Kidney capillary endothelial cell (primary cell): Measurements from ENCODE around the gene CDH13.

Source experiments
- DNase-seq: peaks from one replicate; pipeline ENCODE4 v3.0.0-alpha.2; 2018; ENCODE audit warnings: low spot score

Gene CDH13

GRCh38 chr16:83509316-83509715 lies 882.5 kb downstream of the CDH13 start:
- no peak for DNase-seq

GRCh38 chr16:83510906-83511305 lies 884.1 kb downstream of the CDH13 start:
- DNase-seq, result no peak

- DNase-seq, result peak; percentile 16
These were observed 886.4 kb downstream of the CDH13 start for GRCh38 chr16:83513008-83513755.

DNA sequence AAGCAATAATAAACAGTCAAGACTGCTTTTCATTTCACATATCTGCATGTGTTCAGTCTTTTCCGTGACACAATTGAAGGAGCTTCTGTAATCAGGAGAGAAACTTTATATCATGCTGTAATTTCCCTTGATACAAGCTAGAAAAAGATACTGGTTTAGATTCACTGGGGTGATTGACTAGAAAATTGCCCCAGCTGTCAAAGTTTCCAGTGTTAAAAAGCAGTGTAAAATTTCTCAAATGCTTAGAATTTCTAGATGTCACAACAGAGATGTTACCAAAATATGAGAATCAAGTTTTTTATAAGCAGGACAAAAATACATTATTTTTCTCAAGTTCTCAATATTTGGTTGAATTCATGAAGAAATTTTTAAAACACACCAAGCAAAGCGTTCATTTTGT lies 888.6 kb downstream of the CDH13 start:
- no peak for DNase-seq

GRCh38 chr16:83516931-83517330 lies 890.2 kb downstream of the CDH13 start:
- no peak for DNase-seq

GRCh38 chr16:83517398-83517797 lies 890.6 kb downstream of the CDH13 start:
- DNase-seq, result peak; percentile 7

GRCh38 chr16:83520596-83520995 lies 893.8 kb downstream of the CDH13 start:
- no peak for DNase-seq

DNA sequence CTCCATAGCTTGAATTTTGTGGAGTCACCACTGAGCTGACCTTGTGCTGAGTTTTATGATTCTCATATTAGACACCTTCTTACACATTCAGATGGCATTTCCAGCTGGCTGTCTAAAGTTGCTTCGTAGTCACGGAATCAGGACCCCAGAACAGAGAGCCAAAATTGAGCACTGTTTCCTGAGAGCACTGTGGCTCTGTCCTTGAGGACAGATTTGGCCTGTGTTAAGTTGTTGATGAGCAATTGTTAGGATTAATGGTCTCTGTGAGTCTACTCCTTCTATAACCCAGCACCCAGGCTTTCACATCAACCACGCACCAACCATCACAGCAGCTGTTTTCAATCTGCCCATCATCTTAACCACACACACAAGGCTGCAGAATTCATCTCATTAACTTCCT lies 903.5 kb downstream of the CDH13 start:
- no peak for DNase-seq

GRCh38 chr16:83532634-83533033 lies 905.9 kb downstream of the CDH13 start:
- DNase-seq, result no peak

- no peak for DNase-seq
These were observed 906.4 kb downstream of the CDH13 start for GRCh38 chr16:83533193-83533592.

DNA sequence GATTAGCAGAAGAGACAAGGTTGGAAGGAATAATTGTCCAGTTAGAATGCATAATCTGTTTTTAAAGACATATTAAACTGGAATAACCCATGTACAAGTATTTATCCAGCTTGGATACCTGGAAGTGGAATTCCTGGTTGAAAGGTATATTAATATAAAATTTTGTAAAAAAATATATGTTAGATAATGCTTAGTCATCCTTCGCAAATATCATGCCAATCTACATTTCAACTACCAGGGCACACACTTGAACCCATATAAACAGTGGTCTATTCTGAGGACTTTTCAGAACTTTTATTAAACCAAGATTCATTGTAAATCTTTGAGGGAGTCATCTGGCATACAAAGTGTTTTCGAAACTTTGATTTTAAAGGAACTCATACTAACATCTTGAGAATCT lies 911.9 kb downstream of the CDH13 start:
- DNase-seq, result no peak

DNA sequence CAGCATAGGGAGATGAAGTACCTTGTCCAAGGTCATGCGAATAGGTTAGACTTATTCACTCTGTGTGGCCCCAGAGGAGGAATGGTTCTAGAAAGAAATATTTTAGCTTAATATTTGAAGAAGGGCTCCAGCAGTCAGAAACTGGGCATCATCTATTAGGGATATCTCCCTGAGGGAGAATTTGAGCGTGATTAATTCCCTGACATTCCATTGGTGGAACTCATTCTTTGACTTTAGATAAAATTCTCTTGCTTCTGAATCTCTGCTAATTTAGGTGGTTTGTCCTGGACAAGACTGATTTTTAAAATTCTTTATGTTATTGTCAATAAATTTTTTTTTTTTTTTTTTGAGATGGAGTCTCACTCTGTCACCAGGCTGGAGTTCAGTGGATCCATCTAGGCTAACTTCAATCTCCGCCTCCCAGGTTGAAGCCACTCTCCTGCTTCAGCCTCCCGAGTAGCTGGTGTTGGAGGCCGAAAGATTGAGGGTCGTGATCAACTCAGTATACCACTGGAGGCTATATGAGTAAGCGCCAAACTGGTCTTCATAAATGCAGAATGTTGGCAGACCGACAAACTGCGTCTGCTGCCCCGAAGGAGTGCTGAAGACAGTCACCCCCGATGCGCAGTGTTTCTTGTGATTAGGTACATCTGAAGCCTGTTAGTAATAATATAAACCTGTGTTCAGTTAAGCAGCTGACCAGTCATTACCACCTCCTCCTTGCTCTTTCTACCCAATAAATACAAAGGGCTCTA lies 913.1 kb downstream of the CDH13 start:
- no peak for DNase-seq

DNA sequence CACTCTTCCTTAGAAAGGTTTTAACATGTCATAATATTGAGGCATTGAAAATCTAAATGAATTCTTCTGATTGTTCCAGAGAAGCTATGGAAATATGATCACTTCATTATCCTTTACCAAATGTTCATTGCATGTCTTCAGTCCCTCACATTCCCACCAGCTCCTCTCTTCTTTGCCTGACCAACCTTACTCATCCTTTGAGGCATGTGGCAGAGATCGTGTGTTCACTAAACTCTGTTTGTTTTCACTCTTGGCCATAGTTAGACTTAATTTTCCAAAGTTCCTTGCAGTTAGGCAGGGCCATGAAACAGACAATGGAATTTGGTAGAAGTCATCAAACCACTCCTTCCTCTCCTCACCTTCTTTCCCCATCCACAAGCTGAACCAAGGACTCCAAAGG lies 914.5 kb downstream of the CDH13 start:
- no peak for DNase-seq

DNA sequence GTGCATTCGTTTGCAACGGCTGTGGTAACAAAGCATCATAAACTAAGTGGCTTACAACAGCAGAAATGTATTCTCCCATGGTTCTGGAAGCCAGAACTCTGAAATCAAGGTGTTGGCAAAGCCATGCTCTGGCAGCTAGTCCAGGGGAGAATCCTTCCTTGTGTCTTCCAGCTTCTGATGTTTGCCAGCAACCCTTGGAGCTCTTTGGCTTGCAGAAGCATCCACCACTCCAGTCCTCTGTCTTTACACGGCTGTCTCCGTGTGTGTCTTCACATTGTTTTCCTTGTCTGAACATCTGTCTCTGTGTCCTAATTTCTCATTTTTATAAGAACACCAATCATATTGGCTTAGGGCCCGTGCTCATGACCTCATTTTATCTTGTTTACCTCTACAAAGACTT lies 915.7 kb downstream of the CDH13 start:
- DNase-seq, result no peak

DNA sequence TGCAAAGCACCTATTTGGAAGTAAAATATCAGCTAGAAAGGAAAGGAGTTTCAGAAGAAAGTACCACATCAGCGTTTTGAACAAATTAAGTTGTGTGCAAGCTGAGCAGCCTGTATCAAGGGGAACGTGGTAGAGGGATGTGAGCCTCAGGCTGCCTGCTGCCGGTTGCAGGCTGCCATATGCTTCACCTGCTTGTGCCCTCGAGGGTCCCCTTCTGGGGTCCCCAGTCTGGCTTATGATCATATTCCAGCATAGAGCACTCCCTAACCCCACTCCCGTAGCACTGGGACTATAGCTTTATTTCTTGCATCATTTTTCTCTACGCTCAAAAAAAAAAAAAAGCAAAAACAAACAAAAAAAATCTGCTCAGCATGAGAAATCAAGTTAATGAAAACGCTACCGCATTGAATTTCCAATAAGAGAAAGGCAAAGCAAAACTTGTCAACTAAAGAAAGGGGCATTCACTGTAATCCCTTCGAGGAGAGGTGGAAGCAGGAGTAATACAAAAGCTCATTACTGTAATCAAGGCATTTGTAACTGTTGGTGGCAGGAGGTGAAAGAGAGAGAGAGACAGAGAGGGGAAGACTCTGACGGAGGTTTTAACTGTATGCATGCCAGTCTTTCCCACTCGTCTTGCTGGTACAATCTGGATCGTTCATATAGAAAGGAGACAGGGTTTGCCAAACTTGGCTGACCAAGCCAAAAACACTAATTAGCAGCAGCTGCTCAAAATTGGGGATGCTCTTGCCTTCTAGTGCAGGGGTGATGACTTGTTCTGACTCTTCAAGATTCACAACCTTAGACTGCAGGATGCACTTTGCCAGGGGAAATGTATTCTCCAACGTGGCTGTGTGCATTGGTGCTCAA lies 922.8 kb downstream of the CDH13 start:
- no peak for DNase-seq

DNA sequence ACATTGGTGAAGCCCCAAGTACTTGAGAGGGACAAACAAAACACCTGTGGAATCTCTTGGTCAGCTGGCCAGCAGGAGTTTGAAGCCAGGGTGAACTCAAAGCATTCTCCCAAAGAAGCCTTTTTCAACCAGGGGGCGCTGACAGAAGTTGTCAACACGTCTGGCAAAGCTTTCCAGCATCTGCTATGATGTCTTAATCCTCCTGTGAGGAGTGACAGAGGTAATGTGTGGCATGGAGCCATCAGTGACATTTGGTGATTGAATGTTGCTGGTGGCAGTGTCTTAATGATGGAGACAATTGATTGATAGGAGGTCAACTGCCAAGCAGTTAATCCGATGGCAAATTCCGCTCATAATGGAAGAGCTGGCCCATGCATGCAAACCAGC lies 923.4 kb downstream of the CDH13 start:
- DNase-seq, result no peak

- DNase-seq, result peak; percentile 70
These were observed 925.5 kb downstream of the CDH13 start for GRCh38 chr16:83552228-83552627.

DNA sequence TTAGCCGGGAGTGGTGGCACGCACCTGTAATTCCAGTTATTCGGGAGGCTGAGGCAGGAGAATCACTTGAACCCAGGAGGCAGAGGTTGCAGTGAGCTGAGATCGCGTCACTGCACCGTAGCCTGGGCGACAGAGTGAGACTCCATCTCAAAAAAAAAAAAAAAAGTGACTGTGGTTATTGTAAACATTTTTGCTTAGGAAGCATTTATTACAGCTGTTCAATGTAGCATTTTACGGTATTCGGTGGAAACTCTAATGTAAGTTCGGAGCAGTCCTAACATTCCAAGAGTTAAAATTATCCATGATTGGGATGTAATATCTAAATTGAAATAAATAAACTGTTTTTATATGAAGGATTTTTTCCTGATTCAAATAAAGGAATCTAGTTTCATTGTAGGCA lies 926.2 kb downstream of the CDH13 start:
- no peak for DNase-seq

DNA sequence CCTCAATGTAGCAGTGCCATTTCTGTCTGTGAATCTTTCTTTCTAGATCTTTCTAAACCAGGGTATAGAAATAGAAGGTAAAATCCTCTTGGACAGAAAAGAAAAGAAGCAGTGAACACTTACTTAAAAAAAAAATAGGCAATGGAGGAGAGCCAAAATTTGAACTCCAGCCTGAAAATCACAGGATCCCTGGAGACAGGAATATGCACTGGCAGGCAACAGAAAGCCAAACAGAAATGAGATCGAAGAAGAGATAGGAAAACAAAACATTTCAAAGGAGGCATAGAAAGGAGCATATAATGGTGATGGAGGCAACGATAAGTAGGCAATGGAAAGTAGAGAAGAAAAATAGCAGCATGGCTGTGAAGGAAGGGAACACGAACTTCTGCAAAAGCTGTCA lies 927.3 kb downstream of the CDH13 start:
- no peak for DNase-seq

DNA sequence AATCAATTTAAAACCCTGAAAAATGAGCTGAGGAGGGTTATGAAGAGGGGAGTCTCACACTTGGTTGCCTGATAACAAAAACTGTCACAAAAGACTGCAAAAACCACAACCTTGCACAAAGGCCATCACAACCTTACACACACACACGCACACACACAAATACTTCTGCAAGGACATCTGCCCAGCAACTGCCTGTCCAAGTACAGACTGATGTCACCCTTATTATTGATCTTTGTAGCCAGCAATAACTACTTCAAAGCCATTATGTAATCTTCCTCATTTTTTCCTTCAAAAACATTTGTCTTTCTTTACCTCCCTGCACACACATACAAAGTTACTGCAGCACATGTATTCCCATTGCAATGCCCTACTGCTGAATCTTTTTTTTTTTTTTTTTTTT lies 927.8 kb downstream of the CDH13 start:
- DNase-seq, result no peak

GRCh38 chr16:83561876-83562275 lies 935.1 kb downstream of the CDH13 start:
- peak; percentile 7 for DNase-seq

- no peak for DNase-seq
These were observed 941.6 kb downstream of the CDH13 start for GRCh38 chr16:83568345-83568744.

GRCh38 chr16:83574388-83574787 lies 947.6 kb downstream of the CDH13 start:
- DNase-seq, result no peak
